ENCODE data around the gene TGFA.

DNA sequence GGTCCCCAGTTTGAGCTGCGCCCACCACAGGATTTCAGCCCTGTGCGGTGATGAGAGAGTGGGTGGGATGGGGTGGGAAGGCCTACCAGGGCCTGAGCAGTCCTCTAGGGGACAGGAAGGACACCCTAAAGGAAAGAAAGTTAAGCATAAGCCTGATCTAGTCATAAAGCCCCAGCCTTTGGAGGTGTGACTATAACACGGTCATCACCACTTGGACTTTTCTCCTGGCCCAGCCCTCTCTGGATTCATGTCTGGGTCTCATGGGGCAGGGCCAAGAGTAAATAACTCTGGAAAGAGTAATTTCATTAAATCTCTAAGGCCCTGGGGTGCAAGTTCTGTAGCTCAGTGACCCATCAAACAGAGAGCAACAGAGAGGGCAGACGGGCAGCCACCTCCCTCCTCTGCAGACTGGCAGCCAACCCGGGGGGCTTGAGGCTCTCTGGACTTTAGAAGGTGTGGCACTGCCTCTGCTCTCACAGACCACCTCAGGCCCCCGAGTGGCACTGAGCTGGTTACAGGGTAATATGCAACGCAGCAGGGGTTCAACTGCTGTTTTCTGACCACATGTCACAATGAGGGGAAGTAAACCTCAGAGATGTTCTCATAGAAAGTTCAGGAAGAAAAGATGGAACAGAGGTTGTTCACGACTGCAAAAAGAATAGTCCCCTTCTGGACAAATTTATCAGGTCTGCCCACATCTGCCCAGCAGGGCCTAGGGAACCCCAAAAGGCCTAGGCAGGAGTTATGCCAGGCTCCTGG lies 41.5 kb downstream of the TGFA start:
- TF ChIP-seq POLR2AphosphoS5 (IDR thresholded peaks at IDR 0.05; ENCODE audit: low read length): no peak
- no peak for TF ChIP-seq CTCF (IDR thresholded peaks at IDR 0.05 in 2 of 3, conservative IDR thresholded peaks at IDR 0.05 in 1 of 3; ENCODE audit: control insufficient read depth in 2 of 3, extremely low read depth in 1 of 3, insufficient read depth in 1 of 3, low read depth in 3 of 3, low read length in 3 of 3)
